Measurements from ENCODE around the gene SLC38A3.

- TF ChIP-seq EZH2 (IDR thresholded peaks at IDR 0.05; ENCODE audit: insufficient read depth, poor library complexity, severe bottlenecking) (no peak), EZH2phosphoT487 (IDR thresholded peaks at IDR 0.05; ENCODE audit: insufficient read depth, low read depth) (no peak)
Observed at GRCh38 chr3:50263478-50264382, 58.7 kb downstream of the SLC38A3 start.

Data from GM23248 (cell line).